ENCODE measurements around the gene ARHGEF16.

The ARHGEF16 gene

DNA sequence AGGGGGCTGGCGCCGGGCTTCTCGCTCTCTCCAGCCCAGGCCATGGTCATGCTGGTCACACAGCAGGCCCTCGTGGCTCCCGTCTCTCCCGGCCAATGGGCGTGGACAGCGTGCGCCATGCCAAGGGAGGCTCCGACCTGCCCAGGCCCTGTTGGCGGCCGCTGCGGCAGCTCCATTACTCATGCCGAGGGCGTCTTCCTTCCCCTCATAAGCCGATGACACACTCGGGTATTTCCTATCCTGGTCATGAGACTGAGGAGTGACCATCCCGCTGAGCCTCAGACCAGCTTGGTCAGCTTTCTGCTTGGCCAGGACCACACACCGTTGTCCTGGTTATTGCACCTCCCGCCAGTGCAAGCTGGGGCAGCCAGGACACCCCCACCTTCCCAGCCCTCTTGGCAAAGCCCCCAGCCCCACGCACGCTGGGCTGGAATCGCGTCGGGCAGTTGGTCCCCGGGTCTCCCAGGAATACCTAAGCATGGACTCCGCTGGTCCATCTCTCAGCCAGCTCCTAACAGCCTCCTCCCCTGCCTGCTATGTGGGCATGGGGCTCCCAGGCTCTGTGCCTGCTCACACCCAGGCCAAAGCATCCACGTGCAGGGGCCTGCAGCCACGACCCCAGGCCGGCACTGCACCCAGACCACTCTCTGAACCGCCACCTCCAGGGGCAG is 49.8 kb downstream of the ARHGEF16 start:
- no peak for FAIRE-seq

DNA sequence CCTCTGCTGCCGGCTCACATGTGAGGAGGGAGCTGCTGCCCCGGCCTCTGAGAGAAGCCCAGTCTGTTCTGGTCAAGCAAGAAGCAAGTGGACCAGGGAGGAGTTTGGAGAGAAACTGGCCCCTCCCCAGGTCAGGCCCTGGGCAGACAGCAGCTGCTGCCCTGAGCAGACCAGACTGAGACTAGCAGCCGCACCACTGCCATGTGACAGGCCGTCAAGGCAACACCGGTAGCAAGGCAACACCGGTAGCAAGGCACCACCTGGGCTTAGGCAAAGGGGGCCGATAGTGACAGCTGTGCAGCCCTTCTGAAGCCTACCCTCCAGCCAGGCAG is 50.3 kb downstream of the ARHGEF16 start:
- FAIRE-seq = no peak

DNA sequence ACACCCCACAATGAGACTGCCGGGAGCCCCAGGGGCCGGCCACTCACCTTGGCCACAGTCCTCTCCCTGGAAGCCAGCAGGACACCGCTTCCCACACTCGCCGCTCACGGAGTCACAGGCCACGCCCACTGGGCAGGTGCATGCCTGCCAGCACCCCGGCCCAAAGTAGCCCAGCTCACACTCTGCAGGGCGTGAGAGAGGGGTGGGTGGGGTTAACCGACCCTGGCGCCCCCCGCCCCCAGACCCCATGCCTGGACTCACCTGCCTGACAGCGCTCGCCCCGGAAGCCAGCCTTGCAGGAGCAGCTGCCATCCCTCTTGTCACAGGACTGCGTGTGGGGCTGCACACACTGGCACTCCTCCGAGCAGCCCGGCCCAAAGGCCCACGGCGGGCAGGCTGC is 50.7 kb downstream of the ARHGEF16 start:
- no peak for FAIRE-seq

DNA sequence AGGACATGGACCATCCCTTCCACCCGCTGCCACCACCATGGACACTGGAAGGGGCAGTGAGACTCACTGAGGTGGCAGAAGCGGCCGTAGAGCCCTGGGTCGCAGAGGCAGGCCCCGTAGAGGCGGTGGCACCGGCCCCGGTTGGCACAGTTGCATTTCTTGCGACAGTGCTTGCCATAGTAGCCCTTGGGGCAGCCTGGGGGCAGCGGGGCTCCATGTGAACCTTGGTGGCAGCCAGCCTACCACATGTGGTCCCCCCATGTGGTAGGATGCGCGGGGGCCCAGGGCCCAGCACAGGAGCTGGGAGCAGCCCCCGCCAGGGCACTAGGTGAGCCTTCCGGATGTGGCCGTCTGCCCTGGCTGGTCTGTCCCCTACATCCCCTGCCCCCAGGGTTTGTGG is 51.6 kb downstream of the ARHGEF16 start:
- FAIRE-seq = no peak

DNA sequence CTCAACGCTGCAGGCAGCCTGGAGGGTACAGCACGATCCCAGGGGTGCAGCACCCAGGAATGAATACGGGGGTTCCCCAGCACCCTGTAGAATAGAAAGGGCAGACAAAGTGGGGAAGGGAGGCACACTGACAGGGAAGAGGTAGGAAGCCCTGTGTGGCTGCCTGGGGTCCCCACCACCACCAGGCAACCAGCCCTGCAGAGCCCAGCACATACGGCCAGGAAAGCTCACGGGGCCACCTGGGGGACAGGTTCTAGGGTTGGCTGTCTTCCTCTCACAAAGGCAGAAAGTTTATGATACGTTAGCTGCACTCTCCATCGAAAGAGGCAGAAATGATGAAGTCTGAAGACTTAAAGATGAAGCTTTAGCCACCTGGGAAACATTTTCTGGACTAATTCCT is 52.5 kb downstream of the ARHGEF16 start:
- no peak for FAIRE-seq

DNA sequence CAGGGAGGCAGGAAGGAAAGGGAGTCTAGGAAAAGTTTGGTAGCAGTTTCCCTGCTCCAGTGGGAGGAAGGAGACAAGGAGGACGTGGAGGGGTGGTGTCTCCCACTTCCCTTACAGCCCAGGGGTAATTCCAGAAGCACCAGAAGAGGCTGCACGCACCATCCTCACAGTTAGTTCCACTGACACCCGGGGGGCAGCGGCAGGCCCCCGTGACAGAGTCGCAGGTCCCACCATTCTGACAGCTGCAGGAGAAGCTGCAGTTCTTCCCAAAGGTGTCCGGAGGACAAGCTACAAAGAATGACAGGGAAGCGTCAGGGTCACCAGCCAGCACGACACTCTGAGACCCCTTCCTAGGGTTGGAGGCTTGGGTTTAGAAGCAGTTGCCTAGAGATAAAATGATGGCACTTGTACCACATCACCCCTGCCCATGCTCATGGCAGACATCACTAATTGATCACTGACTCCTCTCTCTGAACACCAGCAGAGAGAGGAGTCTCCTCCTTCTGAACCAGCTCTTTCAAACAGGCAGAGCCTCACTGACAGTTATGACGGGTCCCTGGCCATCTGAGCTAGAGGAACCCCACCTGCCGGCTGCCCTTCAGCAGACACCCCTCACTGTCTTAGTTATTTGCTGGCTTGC is 53.3 kb downstream of the ARHGEF16 start:
- FAIRE-seq = no peak

DNA sequence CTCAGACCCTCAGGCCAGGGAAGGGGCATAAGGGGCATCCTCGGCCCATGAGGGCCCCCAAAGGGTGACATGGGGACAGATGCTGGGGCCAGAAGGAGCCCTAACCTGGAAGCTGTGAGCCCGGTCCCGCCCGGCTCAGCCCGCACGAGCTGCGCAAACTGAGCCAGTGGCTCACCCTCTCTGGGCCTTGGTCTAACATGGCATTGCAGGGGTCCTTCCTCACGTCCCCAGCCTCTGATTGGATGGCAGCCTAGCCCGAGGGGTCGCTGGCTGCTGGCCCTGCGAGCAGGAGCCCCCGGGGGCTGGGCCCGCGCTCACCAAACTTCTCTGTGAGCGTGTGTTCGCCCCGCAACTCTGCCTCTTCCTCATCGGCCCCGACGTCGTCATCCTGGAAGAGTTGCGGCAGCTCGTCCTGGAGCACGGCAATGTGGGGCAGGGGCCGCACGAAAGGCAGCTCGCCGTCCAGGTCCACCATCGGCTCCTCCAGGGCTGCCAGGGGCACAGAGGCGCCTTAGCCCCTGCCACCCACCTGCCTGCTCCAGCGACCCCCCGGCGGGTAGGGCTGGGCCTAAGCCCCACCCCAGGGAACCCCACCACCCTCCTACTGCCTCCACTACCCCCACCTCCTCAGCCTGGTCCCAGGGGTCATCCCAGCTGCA is 54.4 kb downstream of the ARHGEF16 start:
- FAIRE-seq = no peak

DNA sequence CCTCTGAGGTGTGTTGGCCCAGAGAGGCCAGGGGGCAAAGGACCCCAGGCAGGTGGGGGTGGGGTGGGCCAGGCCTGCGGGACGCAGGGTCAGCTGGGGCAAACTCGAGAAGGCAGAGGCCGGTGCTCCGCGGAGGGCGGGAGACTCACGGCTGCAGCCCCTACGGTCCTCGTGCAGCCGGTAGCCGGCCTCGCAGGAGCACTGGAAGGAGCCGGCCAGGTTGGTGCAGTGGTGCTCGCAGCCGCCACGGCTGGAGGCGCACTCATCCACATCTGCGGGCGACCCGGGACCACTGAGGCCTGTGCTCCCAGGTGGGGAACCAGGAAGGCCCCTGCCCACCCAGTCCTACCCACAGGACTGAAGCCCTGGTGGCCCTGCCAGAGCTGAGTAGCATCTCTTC is 55.3 kb downstream of the ARHGEF16 start:
- no peak for FAIRE-seq

DNA sequence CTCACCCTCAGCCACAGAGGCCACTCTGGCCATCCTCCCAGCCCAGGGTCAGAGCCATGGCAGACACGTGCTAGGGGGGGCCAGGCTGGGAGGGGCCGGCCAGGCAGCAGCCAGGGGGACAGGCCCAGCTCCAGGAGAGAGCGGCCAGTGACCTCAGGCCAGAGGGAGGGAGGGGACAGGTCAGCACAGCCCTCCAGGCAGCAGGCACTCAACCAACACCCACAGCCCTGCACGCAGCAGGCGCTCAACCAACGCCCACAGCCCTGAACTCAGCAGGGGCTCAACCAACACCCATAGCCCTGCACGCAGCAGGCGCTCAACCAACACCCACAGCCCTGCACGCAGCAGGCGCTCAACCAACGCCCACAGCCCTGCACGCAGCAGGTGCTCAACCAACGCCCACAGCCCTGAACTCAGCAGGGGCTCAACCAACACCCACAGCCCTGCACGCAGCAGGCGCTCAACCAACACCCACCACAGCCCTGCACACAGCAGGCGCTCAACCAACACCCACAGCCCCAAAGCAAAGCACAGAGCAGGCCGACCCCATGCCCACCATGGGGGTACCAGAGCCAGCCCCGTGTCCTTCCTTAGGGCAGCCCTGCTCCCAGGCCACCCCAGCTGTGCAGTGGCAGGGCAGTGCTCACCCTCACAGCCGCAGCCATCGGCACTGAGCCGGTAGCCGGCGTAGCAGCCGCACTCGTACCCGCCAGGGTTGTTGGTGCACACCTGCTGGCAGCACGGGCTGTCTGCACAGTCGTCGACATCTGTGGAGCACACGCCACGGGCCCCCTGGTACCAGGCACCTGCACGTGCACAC is 55.9 kb downstream of the ARHGEF16 start:
- FAIRE-seq = no peak

DNA sequence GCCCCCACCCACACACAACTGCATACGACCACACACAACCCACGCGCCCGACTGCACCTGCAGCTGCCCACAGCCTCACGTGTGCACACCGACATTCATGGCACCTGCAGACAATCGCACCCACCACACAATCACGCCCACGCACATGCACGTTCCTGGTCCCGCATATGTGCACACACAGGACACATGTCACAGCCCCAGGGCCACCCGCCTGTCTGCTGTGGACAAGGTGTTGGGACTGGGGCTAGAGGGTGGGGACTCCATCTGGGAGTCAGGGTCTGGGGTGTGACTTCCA is 56.4 kb downstream of the ARHGEF16 start:
- FAIRE-seq = no peak

DNA sequence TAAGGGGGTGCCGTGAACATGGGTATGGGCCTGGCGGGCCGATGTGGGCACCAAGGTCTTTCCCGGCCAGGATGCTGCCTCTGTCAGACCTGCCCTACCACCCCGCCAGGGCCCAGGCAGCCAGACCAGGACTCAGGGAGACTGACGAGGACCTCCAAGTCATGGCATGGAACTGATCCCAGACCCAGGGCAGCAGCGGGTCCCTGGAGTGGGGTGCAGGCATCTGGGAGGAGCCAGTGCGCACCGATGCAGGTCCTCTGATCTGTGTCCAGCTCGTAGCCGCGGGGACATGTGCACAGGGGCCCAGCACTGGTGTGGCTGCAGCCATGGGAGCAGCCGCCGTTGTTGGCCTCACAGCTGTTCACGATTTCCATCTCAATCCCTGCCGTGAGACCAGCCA is 56.8 kb downstream of the ARHGEF16 start:
- FAIRE-seq = no peak

DNA sequence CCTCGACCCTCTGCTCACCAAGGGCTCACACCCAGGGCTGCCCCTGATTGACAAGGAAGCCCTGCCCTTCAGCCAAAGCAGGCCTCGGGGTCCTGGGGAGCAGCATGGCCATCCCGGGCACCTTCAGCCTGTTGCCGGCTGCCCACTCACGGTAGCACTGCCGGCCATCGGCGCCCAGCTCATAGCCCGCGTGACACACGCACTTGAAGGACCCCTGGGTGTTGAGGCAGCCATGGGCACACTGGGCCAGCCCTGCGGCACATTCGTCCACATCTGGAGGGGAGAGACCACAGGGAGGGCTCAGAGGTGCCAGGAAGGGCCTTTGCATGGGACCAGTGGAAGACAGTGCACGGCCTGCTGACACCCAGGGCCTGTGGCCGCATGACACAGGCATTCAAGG is 57.4 kb downstream of the ARHGEF16 start:
- FAIRE-seq = no peak

DNA sequence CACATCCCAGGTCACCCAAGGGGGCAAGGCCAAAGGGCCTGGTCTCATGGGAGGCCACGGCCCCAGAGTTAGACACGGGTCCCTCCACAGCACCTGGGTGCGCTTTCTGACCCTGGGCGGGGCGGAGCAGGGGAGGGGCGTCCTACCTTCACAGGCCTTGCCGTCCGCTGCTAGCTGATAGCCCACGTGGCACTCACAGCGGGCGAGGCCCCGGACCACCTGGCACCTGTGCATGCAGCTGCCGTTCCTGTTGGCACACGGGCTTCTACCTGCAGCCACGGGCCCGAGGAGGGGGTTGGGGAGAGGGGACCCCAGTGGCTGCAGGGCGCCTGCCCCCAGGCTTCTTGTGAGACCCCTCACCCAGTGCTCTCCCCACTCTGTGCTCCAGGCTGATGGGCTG is 59.9 kb downstream of the ARHGEF16 start:
- no peak for FAIRE-seq

DNA sequence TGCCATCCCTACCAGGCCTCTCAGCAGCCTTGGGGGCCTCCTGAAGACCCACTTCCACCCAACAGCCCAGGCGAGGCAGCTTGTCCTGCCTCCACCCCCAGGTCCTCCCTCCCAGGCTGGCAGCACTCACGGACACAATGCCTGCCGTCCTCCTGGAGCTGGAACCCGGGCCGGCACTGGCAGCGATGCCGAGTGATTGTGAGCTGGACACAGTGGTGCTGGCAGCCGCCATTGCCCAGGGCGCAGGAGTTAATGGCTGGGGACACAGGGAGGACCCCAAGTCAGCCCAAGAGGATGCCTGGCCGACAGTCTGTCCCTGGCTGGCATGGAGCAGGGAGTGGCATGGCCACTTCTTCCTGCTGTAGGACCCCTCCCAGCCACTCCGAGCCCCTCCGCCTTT is 60.8 kb downstream of the ARHGEF16 start:
- no peak for FAIRE-seq

DNA sequence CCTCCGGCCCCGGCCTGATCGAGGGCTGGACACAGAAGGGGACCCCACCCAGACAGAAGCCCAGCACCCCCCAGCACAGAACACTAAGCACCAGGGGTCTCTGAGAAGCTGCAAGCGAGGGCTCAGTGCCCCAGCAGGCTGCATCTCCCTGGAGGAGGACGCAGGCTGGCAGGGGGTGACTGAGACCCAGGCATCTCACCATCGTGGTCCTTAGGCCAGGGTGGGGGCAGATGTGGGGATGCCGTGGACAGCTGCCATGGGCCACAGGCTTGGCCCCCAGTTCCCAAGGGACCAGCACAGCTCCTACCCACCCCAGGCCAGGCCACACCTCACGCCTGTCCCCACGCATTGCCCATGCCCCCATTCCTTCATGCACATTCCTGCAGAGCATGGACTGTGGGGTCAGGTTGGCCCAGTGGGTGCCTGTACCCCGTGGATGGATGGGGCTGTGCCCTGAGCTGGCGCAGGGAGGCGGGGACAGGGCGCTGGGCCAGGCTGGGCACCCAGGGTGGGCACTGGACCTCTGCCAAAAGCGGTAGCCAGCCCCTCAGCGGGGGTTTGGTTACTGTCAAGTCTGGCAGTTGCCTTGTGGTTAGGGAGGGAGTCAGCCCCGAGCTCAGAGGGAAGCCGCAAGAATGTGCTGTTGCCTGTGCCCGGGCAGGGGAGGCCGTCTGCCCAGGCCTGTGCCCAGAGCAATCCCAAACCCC is 61.5 kb downstream of the ARHGEF16 start:
- FAIRE-seq = no peak

DNA sequence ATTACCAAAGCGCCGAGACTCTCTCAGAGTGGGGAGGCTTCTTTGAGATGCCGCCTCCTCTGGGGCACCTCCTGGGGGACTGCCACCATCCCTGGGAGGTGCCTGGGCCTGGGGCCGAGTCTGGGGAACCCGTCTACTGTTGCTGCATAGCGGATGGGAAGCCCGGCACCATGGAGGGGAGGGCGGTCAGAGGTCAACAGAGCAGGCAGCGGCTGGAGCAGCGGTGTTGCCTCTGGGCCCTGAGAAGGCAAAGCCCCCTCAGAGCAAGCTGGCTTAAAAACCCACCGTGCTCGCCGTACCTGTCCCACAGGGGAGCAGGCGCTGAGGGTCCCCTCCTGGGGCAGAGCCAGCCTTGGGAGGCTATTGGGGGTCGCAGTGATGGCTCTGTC is 62.0 kb downstream of the ARHGEF16 start:
- no peak for FAIRE-seq

DNA sequence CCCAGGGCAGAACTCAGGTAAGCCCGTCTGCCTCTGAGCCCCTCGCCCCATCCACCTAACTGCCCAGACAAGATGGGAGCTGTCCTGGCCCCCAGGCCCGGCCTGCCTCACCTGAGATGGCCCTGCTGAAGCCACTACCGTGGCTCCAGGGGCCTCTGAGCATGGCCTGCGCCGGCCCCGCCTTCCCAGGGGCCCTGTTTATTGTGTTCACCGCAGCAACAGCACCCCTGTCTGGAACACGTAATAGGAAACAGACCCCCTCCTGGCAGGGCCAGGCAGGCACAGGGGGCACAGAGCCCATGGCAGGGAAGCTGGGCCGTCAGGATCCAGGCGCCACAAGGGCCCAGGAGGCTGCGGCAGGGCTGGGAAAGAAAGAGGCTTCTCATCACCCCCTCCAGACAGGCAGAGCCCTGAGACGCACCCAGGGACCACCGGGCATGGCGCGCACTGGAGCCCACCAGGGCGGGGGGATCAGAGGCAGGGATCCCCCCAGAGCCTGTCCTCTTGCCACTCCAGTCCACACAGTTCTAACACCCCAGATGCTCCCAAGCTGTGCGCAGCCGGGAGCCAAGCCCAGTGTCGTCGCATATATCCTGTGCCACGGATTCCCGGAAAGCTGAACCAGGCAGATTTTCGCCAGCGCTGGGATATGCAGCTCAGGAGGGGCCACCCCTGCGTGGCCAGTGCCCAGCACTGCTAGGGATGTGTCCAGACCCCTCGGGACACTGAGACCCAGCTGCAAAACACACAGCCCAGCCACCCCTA is 62.6 kb downstream of the ARHGEF16 start:
- FAIRE-seq = no peak

DNA sequence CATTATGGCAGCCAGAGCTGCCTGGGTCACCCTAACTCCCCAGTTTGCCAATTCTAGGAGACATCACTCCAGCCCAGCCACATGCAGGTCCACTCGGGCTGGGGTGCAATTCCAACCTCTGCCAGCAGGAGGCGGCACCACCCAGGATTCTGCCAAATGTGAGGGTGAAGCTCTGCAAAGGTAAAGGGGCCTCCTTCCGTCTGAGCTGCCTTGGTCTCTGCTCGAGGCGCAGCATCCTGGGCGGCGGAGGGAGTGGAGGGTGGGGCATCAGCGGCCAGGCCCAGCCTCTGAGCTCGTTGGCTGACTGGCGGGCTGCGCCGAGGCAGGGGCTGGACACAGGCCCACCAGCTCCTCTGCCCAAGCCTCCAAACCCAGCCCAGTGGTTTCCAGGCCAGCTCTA is 63.8 kb downstream of the ARHGEF16 start:
- no peak for FAIRE-seq

DNA sequence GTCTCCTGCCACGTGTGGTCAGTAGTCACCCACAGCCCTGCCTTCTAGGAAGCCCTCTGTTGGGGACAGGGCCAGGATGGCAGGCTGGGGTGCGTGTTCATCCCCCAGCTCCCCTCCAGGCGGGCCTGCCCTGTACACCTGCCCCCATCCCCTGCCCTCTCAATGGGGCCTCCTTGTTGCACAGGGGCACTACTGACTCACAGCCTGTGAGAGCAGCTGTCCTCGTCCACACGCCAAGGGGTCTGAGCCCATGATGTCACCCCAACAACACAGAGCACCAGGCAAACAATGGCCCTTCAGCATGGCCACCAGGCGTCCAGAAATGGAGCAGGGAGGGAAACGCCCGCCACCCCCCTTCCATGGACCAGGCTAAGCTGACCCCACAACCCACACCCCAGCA is 64.3 kb downstream of the ARHGEF16 start:
- FAIRE-seq = no peak

DNA sequence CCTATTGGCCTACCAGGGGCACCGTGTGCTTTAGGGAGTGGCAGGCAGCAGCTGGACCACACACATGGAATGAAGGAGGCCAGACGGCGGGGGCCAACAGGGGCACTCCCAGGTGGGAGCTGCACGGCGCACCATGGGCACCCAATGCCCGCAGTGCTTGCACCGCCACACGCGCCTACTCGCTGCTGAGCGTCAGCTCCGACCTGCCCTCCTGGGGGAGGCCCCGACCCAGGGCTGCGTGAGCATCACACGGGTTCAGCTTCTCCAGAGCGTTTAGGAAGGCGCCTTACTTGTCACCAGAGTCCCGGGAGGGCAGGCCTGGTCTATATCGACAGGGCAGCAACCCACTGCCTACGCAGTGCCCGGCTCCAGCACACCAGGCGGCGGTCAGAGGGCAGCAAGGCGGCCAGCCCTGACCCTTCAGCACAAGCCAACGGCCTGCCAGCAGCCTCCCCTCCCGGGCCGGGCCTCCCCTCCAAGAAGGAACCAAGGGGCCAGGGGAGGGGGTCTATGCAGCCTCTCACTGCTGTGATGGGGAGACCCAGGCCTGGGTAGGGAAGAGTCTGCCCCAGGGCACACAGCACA is 64.9 kb downstream of the ARHGEF16 start:
- no peak for FAIRE-seq

DNA sequence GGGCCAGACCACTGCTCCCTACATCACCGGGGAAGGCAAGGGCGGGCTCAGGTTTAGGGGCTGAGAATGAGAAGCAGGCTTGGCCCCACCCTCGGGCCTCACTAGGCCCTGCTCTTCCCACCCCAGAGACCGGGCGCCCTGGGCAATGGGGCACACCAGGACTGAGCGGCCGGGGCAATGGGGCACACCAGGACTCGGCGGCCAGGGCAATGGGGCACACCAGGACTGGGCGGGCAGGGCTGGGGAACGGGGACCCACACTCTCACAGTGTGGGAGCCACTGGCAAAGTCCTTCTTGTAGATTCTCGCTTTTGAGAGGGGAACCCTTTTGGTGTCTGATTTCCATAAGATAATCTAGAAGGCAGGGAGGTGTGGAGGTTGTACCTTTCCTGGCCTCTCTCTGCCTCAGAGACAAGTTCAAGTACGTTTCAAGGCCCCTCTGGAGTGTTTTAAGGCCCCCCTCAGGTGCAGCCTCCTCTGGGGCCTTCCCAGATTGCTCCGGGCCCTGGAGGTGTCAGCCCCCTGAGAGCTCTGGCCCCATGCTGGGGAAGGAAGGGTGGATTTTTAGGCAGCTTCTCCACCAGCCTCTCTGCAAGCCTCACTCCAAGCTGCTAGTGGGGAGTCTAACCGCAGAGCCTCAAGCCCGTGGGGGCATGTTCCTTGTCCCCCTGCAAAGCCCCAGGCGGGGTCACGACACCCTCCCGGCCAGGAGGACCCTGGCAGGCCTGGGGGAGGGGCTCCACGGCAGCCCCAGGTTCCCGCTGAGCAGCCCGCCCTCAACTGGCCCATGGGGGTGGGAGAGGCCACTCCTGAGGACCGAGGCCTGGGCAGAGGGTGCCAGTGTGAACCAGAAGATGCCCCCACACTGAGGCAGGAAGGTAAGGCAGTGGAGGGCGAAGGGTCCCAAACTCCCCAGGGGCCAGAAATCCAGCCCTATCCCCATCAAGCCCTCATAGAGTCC is 66.2 kb downstream of the ARHGEF16 start:
- no peak for FAIRE-seq
